DMS114 treated with DMSO at 0.1 percent for 48 hours (cell line): ENCODE measurements around the gene CFAP74.

ENCODE experiments used
- DNase-seq: peaks from one replicate; lab custom pipeline; 2025; ENCODE audit not compliant: unreplicated experiment; lab: John Stamatoyannopoulos, UW

Gene CFAP74

GRCh38 chr1:1955621-1956094, 47.9 kb downstream of the CFAP74 start:
- no peak for DNase-seq

- no peak for DNase-seq
Observed at GRCh38 chr1:1954831-1955441, 48.6 kb downstream of the CFAP74 start.

- no peak for DNase-seq
Observed at GRCh38 chr1:1954015-1954414, 49.6 kb downstream of the CFAP74 start.

- DNase-seq: no peak
Observed at GRCh38 chr1:1950940-1951339, 52.6 kb downstream of the CFAP74 start.

GRCh38 chr1:1948783-1949182, 54.8 kb downstream of the CFAP74 start:
- no peak for DNase-seq

GRCh38 chr1:1947493-1947892, 56.1 kb downstream of the CFAP74 start:
- DNase-seq: no peak

- no peak for DNase-seq
Observed at GRCh38 chr1:1946540-1946939, 57.0 kb downstream of the CFAP74 start.

GRCh38 chr1:1945782-1946393, 57.7 kb downstream of the CFAP74 start:
- DNase-seq: no peak

GRCh38 chr1:1943834-1944570, 59.6 kb downstream of the CFAP74 start:
- peak; percentile 48 for DNase-seq

GRCh38 chr1:1942753-1943656, 60.6 kb downstream of the CFAP74 start:
- DNase-seq: no peak

- no peak for DNase-seq
Observed at GRCh38 chr1:1941868-1942752, 61.5 kb downstream of the CFAP74 start.

- no peak for DNase-seq
Observed at GRCh38 chr1:1941211-1941841, 62.3 kb downstream of the CFAP74 start.

GRCh38 chr1:1940123-1940425, 63.5 kb downstream of the CFAP74 start:
- DNase-seq: no peak

- no peak for DNase-seq
Observed at GRCh38 chr1:1939296-1940122, 64.1 kb downstream of the CFAP74 start.

GRCh38 chr1:1938613-1939295, 64.8 kb downstream of the CFAP74 start:
- no peak for DNase-seq

GRCh38 chr1:1938276-1938573, 65.4 kb downstream of the CFAP74 start:
- no peak for DNase-seq

- no peak for DNase-seq
Observed at GRCh38 chr1:1937549-1938275, 65.9 kb downstream of the CFAP74 start.

GRCh38 chr1:1937061-1937460, 66.5 kb downstream of the CFAP74 start:
- DNase-seq: no peak
